RWPE2 (cell line): ENCODE measurements around the gene RPL39L.

Source experiments
- ATAC-seq: fragments of 200-7000 bp; cut with Tn5 transposase; 3 replicates; pipeline ENCODE4 v1.9.1; 2021; ENCODE audit warnings: low read depth
- DNase-seq: peaks from one replicate; pipeline ENCODE4 v3.0.0-alpha.2; 2020; ENCODE audit warnings: low spot score
- H3K27ac ChIP-seq: fragments of 450-650 bp; 2 replicates; pipeline ENCODE4 v1.5.1; 2017; ENCODE audit warnings: mild to moderate bottlenecking; ENCODE audit not compliant: poor library complexity, severe bottlenecking
- H3K27me3 ChIP-seq: fragments of 250-450 bp; sonication (Bioruptor Pico); 2 replicates; pipeline ENCODE4 v1.5.1; 2021; ENCODE audit warnings: mild to moderate bottlenecking, moderate library complexity; ENCODE audit not compliant: insufficient read depth, poor library complexity, severe bottlenecking
- H3K36me3 ChIP-seq: fragments of 250-450 bp; sonication (Bioruptor Pico); 2 replicates; pipeline ENCODE4 v1.5.1; 2020; ENCODE audit warnings: low read depth, mild to moderate bottlenecking, moderate library complexity
- H3K4me1 ChIP-seq: fragments of 250-450 bp; sonication (Bioruptor Pico); 2 replicates; pipeline ENCODE4 v1.5.1; 2021; ENCODE audit warnings: mild to moderate bottlenecking, moderate library complexity; ENCODE audit not compliant: insufficient read depth, poor library complexity, severe bottlenecking
- H3K4me3 ChIP-seq: fragments of 250-450 bp; sonication (Bioruptor Pico); 2 replicates; pipeline ENCODE4 v1.5.1; 2021; ENCODE audit warnings: mild to moderate bottlenecking, moderate library complexity; ENCODE audit not compliant: severe bottlenecking
- H3K9me3 ChIP-seq: fragments of 250-450 bp; sonication (Bioruptor Pico); 2 replicates; pipeline ENCODE4 v1.5.1; 2021; ENCODE audit warnings: mild to moderate bottlenecking, moderate library complexity; ENCODE audit not compliant: severe bottlenecking
- TF ChIP-seq, protein P1 (sequence below): fragments of 450-650 bp; IDR thresholded peaks from one replicate; pipeline ENCODE4 v1.5.1; 2017; ENCODE audit warnings: mild to moderate bottlenecking, moderate library complexity; ENCODE audit not compliant: poor library complexity, severe bottlenecking

RPL39L gene

DNA sequence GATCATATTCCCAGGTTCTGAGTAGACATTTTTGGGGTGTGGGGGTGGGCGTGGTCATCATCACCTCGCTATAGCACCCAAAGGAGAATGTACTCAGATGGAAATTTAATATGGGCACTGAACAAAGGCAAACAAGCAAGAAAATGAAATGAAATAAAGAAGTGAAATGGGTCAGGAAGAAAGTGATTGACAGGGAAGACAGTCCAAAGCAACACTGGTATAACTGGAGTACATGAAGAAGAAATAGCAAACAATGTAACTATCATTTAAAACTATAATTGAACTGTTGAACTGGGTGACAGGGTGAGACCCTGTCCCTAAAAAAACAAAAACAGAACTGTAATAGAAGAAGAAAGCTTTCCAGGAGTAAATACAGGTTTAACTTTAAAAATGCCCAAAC lies 24.8 kb downstream of the RPL39L start:
- DNase-seq (no peak), ATAC-seq (no peak)
- Histone ChIP-seq H3K4me1 (no peaks in the 10 kb centered on the region), H3K27me3 (no peaks in the 10 kb centered on the region), H3K36me3 (no peaks in the 10 kb centered on the region), H3K27ac (no peak overlapping the region), H3K4me3 (no peak overlapping the region), H3K9me3 (no peaks in the 10 kb centered on the region)
- TF ChIP-seq, protein P1, sequence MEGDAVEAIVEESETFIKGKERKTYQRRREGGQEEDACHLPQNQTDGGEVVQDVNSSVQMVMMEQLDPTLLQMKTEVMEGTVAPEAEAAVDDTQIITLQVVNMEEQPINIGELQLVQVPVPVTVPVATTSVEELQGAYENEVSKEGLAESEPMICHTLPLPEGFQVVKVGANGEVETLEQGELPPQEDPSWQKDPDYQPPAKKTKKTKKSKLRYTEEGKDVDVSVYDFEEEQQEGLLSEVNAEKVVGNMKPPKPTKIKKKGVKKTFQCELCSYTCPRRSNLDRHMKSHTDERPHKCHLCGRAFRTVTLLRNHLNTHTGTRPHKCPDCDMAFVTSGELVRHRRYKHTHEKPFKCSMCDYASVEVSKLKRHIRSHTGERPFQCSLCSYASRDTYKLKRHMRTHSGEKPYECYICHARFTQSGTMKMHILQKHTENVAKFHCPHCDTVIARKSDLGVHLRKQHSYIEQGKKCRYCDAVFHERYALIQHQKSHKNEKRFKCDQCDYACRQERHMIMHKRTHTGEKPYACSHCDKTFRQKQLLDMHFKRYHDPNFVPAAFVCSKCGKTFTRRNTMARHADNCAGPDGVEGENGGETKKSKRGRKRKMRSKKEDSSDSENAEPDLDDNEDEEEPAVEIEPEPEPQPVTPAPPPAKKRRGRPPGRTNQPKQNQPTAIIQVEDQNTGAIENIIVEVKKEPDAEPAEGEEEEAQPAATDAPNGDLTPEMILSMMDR = no peak

DNA sequence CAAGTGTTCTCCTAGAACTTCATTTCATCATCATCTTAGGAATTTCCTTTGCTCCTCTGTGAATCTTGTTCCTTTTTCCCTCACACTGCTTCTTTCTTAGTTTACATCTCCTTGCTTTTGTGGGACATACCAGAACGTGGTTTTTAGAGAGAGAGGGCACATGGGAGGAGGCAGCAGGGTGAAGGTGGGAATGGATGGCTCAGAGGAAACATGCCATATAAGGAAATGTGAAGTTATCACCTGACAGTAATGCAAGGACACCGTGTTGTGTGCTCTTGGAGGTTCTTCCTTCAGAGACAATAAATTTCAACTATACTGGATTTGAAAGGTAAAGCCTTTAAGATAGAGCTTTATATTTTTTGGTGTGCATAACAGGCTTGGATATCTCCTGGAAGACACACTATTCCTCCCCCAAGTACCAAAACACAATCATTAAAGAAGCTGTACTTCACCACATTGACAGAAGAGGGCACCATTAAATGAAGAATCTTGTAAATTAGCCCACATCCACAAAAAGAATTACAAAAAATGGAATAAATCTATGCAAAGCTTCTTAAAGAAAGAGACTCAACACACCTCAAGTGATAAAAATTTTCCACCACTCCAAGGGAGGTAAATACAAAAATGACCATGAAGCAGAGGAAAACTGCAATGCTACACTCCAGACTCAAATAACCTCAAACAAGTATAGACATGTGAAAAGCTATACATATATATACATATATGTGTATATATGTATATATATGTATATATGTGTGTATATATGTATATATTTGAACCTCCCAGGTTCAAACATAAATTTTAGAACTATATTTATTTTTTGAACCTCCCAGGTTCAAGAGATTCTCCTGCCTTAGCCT lies 26.1 kb downstream of the RPL39L start:
- Histone ChIP-seq H3K9me3 (no peaks in the 10 kb centered on the region), H3K4me3 (no peak overlapping the region), H3K36me3 (no peaks in the 10 kb centered on the region), H3K27me3 (no peaks in the 10 kb centered on the region), H3K4me1 (no peaks in the 10 kb centered on the region), H3K27ac (no peak overlapping the region)
- DNase-seq = no peak
- TF ChIP-seq, protein P1 = peak; percentile 78
- no peak for ATAC-seq

- TF ChIP-seq, protein P1 = no peak
- ATAC-seq (no peak), DNase-seq (no peak)
- Histone ChIP-seq H3K27ac (no peak overlapping the region), H3K4me1 (no peaks in the 10 kb centered on the region), H3K9me3 (no peaks in the 10 kb centered on the region), H3K36me3 (no peaks in the 10 kb centered on the region), H3K4me3 (no peak overlapping the region), H3K27me3 (no peaks in the 10 kb centered on the region)
These were observed 29.1 kb downstream of the RPL39L start for GRCh38 chr3:187110156-187110555.

- Histone ChIP-seq H3K36me3 (no peaks in the 10 kb centered on the region), H3K9me3 (no peaks in the 10 kb centered on the region), H3K27me3 (no peaks in the 10 kb centered on the region), H3K4me3 (no peak overlapping the region), H3K27ac (no peak overlapping the region), H3K4me1 (no peaks in the 10 kb centered on the region)
- TF ChIP-seq, protein P1 = no peak
- DNase-seq (no peak), ATAC-seq (no peak)
These were observed 31.3 kb downstream of the RPL39L start for GRCh38 chr3:187107989-187108388.

GRCh38 chr3:187105700-187106099 lies 33.6 kb downstream of the RPL39L start:
- Histone ChIP-seq H3K36me3 (no peaks in the 10 kb centered on the region), H3K27me3 (no peaks in the 10 kb centered on the region), H3K27ac (no peak overlapping the region), H3K4me1 (no peaks in the 10 kb centered on the region), H3K4me3 (no peak overlapping the region), H3K9me3 (no peaks in the 10 kb centered on the region)
- DNase-seq (no peak), ATAC-seq (no peak)
- TF ChIP-seq, protein P1 = no peak
